NOMO-1 (cell line): Measurements from ENCODE around the gene SPAG16.

ENCODE experiments used
- DNase-seq, 2 experiments: peaks; one replicate each; lab custom pipeline; 2025; ENCODE audit not compliant: unreplicated experiment in 2 of 2; lab: John Stamatoyannopoulos, UW

Gene SPAG16

GRCh38 chr2:213284105-213285090 is at the start of gene SPAG16:
Gene SPAG16, plus strand, starts transcription at chr2:213284464.
- DNase-seq, result peak; percentile 93 to 95

GRCh38 chr2:213234641-213235040 is 49.6 kb upstream of the SPAG16 start:
- DNase-seq, result no peak

- DNase-seq, result no peak
Measured at GRCh38 chr2:213235741-213236140, 48.5 kb upstream of the SPAG16 start.

GRCh38 chr2:213237251-213237650 is 47.0 kb upstream of the SPAG16 start:
- no peak for DNase-seq

GRCh38 chr2:213237787-213238186 is 46.5 kb upstream of the SPAG16 start:
- no peak for DNase-seq

- no peak for DNase-seq
Measured at GRCh38 chr2:213238753-213239495, 45.3 kb upstream of the SPAG16 start.

- no peak for DNase-seq
Measured at GRCh38 chr2:213241817-213242216, 42.4 kb upstream of the SPAG16 start.

GRCh38 chr2:213242653-213243052 is 41.6 kb upstream of the SPAG16 start:
- DNase-seq, result no peak

GRCh38 chr2:213243189-213244044 is 40.8 kb upstream of the SPAG16 start:
- no peak for DNase-seq

GRCh38 chr2:213246497-213247281 is 37.6 kb upstream of the SPAG16 start:
- peak in 1 of 2 experiments; percentile 43 for DNase-seq

GRCh38 chr2:213247566-213247965 is 36.7 kb upstream of the SPAG16 start:
- DNase-seq, result no peak

GRCh38 chr2:213248637-213249036 is 35.6 kb upstream of the SPAG16 start:
- no peak for DNase-seq

- DNase-seq, result no peak
Measured at GRCh38 chr2:213249502-213249901, 34.8 kb upstream of the SPAG16 start.

- peak in 1 of 2 experiments; percentile 38 for DNase-seq
Measured at GRCh38 chr2:213251618-213252017, 32.6 kb upstream of the SPAG16 start.

- no peak for DNase-seq
Measured at GRCh38 chr2:213252206-213252605, 32.1 kb upstream of the SPAG16 start.

- no peak for DNase-seq
Measured at GRCh38 chr2:213253162-213253561, 31.1 kb upstream of the SPAG16 start.

- peak in 1 of 2 experiments; percentile 42 for DNase-seq
Measured at GRCh38 chr2:213259266-213259665, 25.0 kb upstream of the SPAG16 start.

GRCh38 chr2:213261237-213261636 is 23.0 kb upstream of the SPAG16 start:
- DNase-seq, result no peak

GRCh38 chr2:213261715-213262114 is 22.5 kb upstream of the SPAG16 start:
- DNase-seq, result no peak

- DNase-seq, result no peak
Measured at GRCh38 chr2:213265679-213266078, 18.6 kb upstream of the SPAG16 start.
